Breast epithelium (tissue), 4 donors: Measurements from ENCODE around the gene TRAPPC3. TPM values are rescaled to one million over a fixed set of nuclear protein-coding genes. Genes with fewer than 3 reads are reported as not detected.

ENCODE experiments used
- DNase-seq, 2 donors: peaks; one replicate each; pipeline ENCODE4 v3.0.0-alpha.2; 2019; ENCODE audit warnings: low spot score in 2 of 2
- H3K27ac ChIP-seq, 2 donors: fragments of 200-600 bp; sonication (generic) in 1 of 2; one replicate each; pipeline ENCODE4 v1.5.1; 2016 to 2019; ENCODE audit warnings: mild to moderate bottlenecking in 1 of 2
- H3K27me3 ChIP-seq, 2 donors: fragments of 200-600 bp; sonication (generic) in 1 of 2; one replicate each; pipeline versions ENCODE4 v1.5.1 to v1.6.0; 2017 to 2019; ENCODE audit warnings: control low read depth in 1 of 2, mild to moderate bottlenecking in 1 of 2
- H3K36me3 ChIP-seq: fragments of 200-600 bp; one replicate; pipeline ENCODE4 v1.5.1; 2019
- H3K4me1 ChIP-seq, 2 donors: fragments of 200-600 bp; sonication (generic); one replicate each; pipeline ENCODE4 v1.5.1; 2016 to 2019; ENCODE audit warnings: control low read depth in 1 of 2
- H3K4me3 ChIP-seq, 3 donors: fragments of 200-600 bp; sonication (generic); 1 replicate in 2 of 3; 2 replicates in 1 of 3; pipeline ENCODE4 v1.5.1; 2016 to 2019; ENCODE audit warnings: mild to moderate bottlenecking in 3 of 3, moderate library complexity in 2 of 3
- H3K9me3 ChIP-seq, 2 donors: fragments of 200-600 bp; sonication (generic) in 1 of 2; one replicate each; pipeline ENCODE4 v1.5.1; 2016 to 2019; ENCODE audit warnings: control low read depth in 1 of 2
- CTCF ChIP-seq, 3 donors: fragments of 450-650 bp; IDR thresholded peaks; one replicate each; pipeline ENCODE4 v1.5.1; 2016 to 2017; ENCODE audit warnings: antibody characterized with exemption in 3 of 3, mild to moderate bottlenecking in 3 of 3, moderate library complexity in 3 of 3
- POLR2A ChIP-seq: fragments of 450-650 bp; IDR thresholded peaks from one replicate; pipeline ENCODE4 v1.6.1; 2016; ENCODE audit warnings: antibody characterized with exemption, mild to moderate bottlenecking, moderate library complexity
- POLR2AphosphoS5 ChIP-seq, 3 donors: sonication (generic); formaldehyde crosslinking; IDR thresholded peaks; one replicate each; pipeline ENCODE4 v1.6.1; 2017; ENCODE audit warnings: antibody characterized with exemption in 3 of 3
- intact Hi-C: fragments of 100-400 bp; cut with DNase I; formaldehyde crosslinking; loops from one replicate; pipeline ENCODE4 v1.15.1; 2023; ENCODE audit warnings: low total_unique reads
- total RNA-seq, 3 donors: library from RNA; depleted of rRNA; stranded (reverse); fragments of >200 nt; gene quantifications; one replicate each; pipeline ENCODE4 v1.1.0, GENCODE V29; 2016

The TRAPPC3 gene
- total RNA-seq, 3 donors from 2014 or later: 107 to 118 (median 116) TPM

GRCh38 chr1:36096500-36097432 is 52.5 kb downstream of the TRAPPC3 start:
- peak overlapping the region; percentile 25 to 35 for H3K27ac ChIP-seq

GRCh38 chr1:36095760-36096405 is 53.4 kb downstream of the TRAPPC3 start:
- no peak for DNase-seq
- Histone ChIP-seq H3K27ac (peak overlapping the region; percentile 35 to 79), H3K4me3 (no peak overlapping the region), H3K27me3 (no peaks in the 10 kb centered on the region), H3K9me3 (no peaks in the 10 kb centered on the region), H3K36me3 (no peaks in the 10 kb centered on the region), H3K4me1 (peaks cover 0 to 18% of the 10 kb centered on the region in 2 donors)
- intact Hi-C loops: loop anchor here (5.0 kb wide), 2 partner anchors 191 to 1846 kb away; no protein-coding TSS in a partner anchor
- TF ChIP-seq POLR2AphosphoS5 (IDR thresholded peaks at IDR 0.05): no peak
- TF ChIP-seq POLR2A: no peak
- no peak for TF ChIP-seq CTCF (IDR thresholded peaks at IDR 0.05)

More at GRCh38 chr1:36096500-36097432, 52.5 kb downstream of the TRAPPC3 start:
- no peak for DNase-seq
- TF ChIP-seq CTCF (IDR thresholded peaks at IDR 0.05): no peak
- no peaks in the 10 kb centered on the region for H3K27me3 ChIP-seq
- no peak overlapping the region for H3K4me3 ChIP-seq
- no peaks in the 10 kb centered on the region for H3K9me3 ChIP-seq
- H3K36me3 ChIP-seq: no peaks in the 10 kb centered on the region
- H3K4me1 ChIP-seq: peaks cover 0 to 18% of the 10 kb centered on the region in 2 donors
- intact Hi-C loops: loop anchor here (5.0 kb wide), 2 partner anchors 191 to 1846 kb away; no protein-coding TSS in a partner anchor

- Histone ChIP-seq H3K27me3 (no peaks in the 10 kb centered on the region), H3K9me3 (no peaks in the 10 kb centered on the region), H3K4me3 (no peak overlapping the region), H3K27ac (peak overlapping the region; percentile 79 to 85), H3K4me1 (peaks cover 4 to 23% of the 10 kb centered on the region in 2 donors), H3K36me3 (no peaks in the 10 kb centered on the region)
- DNase-seq: no peak
- intact Hi-C loops: loop anchor here (5.0 kb wide), 2 partner anchors 193 to 1848 kb away; no protein-coding TSS in a partner anchor
- TF ChIP-seq CTCF (IDR thresholded peaks at IDR 0.05) (no peak), POLR2A (no peak), POLR2AphosphoS5 (IDR thresholded peaks at IDR 0.05) (no peak)
Observed at GRCh38 chr1:36094621-36095061, 54.6 kb downstream of the TRAPPC3 start.

GRCh38 chr1:36093929-36094328 is 55.4 kb downstream of the TRAPPC3 start:
- peaks cover 6 to 24% of the 10 kb centered on the region in 2 donors for H3K4me1 ChIP-seq

More at GRCh38 chr1:36093929-36094328, 55.4 kb downstream of the TRAPPC3 start:
- DNase-seq: peak in 1 of 2 donors; percentile 89
- Histone ChIP-seq H3K27ac (peak overlapping the region; percentile 79 to 85), H3K4me3 (no peak overlapping the region), H3K9me3 (no peaks in the 10 kb centered on the region), H3K27me3 (no peaks in the 10 kb centered on the region), H3K36me3 (no peaks in the 10 kb centered on the region)
- intact Hi-C loops: no loop called here
- TF ChIP-seq CTCF (IDR thresholded peaks at IDR 0.05) (no peak), POLR2A (no peak), POLR2AphosphoS5 (IDR thresholded peaks at IDR 0.05) (peak in 1 of 3 donors; percentile 53)
